GM10248 (cell line): ENCODE results near the gene EEF1AKMT3.

Experiments used
- CTCF ChIA-PET: fragments of 300-600 bp; sonication (Branson Sonifier 250); formaldehyde crosslinking; extraction: SDS; loops from one replicate; lab custom pipeline; 2021; ENCODE audit warnings: antibody characterized with exemption; lab: Yijun Ruan, JAX
- POLR2A ChIA-PET: fragments of 350-650 bp; sonication (Branson Sonifier 250); formaldehyde crosslinking; extraction: SDS; loops from one replicate; lab custom pipeline; 2020; ENCODE audit warnings: antibody characterized with exemption; lab: Yijun Ruan, JAX
- DNase-seq: peaks from one replicate; pipeline ENCODE4 v3.0.0; 2012; ENCODE audit errors: extremely low spot score
- TF ChIP-seq, protein P1 (sequence below): IDR thresholded peaks from 2 replicates; pipeline ENCODE4 v1.5.1; 2012; ENCODE audit warnings: mild to moderate bottlenecking, low read depth; ENCODE audit errors: extremely low read depth, missing control alignments, control extremely low read depth

The EEF1AKMT3 gene

DNA sequence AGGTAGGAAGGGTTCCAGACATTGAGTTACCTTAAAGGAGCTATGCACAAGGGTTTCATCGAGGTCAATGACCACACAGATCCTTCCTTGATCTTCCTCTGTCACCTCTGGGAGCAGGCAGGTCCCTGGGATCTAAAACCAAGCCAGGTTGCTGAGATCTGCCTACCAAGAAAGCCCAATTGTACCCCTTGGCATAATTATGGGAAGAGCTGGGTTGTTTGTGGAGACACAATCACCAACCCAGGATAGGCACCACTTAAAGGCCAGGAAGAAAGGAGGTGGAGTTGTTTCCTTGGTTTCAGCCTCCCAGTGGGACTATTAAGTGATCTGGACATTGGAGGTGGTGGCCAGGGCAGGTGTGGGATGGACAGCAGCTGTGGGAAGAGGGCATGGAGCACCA is 54.6 kb downstream of the EEF1AKMT3 start:
- DNase-seq, result no peak
- ChIA-PET CTCF (interaction anchor here (0.8 to 1.5 kb wide), 8 partner anchors 9 to 80 kb away, joined by 3 to 5 read pairs (median 3); no protein-coding TSS in a partner anchor), POLR2A (no interaction called here)
- TF ChIP-seq, protein P1, sequence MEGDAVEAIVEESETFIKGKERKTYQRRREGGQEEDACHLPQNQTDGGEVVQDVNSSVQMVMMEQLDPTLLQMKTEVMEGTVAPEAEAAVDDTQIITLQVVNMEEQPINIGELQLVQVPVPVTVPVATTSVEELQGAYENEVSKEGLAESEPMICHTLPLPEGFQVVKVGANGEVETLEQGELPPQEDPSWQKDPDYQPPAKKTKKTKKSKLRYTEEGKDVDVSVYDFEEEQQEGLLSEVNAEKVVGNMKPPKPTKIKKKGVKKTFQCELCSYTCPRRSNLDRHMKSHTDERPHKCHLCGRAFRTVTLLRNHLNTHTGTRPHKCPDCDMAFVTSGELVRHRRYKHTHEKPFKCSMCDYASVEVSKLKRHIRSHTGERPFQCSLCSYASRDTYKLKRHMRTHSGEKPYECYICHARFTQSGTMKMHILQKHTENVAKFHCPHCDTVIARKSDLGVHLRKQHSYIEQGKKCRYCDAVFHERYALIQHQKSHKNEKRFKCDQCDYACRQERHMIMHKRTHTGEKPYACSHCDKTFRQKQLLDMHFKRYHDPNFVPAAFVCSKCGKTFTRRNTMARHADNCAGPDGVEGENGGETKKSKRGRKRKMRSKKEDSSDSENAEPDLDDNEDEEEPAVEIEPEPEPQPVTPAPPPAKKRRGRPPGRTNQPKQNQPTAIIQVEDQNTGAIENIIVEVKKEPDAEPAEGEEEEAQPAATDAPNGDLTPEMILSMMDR, result no peak

DNA sequence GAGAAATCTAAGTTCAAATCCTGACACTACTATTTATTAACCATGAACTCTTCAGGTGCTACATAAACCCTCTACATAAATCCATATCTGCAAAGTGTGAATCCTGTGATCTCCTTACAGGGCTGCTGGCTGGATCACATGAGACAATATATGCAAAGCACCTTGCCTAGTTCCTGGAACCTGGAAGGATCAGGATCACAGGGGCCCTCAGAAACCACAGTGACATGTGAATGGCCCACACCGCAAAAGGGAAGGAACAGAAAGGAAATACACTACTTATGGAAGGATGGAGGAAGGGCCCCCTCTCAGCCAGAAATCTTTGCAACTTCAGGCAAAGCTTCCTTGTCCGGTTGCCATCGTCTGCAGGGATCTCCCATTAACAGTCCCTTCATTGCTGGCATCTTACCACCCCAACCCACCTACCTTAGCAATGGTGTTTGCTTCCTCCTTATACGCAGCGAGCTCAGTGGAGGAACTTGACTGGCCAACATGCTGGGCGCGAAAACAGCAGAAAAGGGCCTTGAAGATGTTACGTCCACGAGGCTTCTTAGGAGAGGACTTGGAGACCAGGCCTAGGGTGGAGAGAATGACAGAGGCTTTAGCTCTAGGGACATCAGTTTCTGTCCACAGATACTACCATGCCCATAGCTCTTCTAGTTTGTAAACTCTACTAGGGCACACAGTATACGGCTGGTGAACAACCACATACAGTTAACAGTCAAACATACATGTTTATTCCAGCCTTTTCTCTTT is 56.8 kb downstream of the EEF1AKMT3 start:
- no peak for DNase-seq
- POLR2A ChIA-PET, result no interaction called here
- CTCF ChIA-PET, result interaction anchor here (0.8 to 2.8 kb wide), 10 partner anchors 8 to 78 kb away, joined by 3 to 28 read pairs (median 4); partner anchors contain the start of gene CTDSP2
- TF ChIP-seq, protein P1, result no peak

DNA sequence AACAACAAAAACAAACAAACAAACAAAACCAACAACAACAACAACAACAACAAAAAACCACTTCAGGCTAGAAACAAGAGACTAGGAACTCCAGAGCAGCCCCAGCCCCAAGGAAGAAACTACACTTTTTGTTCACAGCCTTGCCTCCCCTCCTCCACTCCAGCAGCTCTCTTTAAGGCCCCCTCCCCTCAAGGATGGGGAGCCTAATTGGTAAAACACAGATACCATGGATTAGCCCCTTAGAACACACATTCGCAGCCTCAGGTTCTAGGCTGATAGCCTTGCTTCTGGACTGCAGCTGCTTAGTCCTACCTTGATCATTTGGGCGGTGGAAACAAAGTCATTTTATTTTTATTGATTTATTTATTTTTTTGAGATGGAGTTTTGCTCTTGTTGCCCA is 58.0 kb downstream of the EEF1AKMT3 start:
- no peak for DNase-seq
- CTCF ChIA-PET, result interaction anchor here (1.0 to 2.8 kb wide), 6 partner anchors 14 to 84 kb away, joined by 3 to 28 read pairs (median 3); no protein-coding TSS in a partner anchor
- POLR2A ChIA-PET, result interaction anchor here (0.5 kb wide), 1 partner anchor 11 kb away, joined by 5 read pairs; no protein-coding TSS in a partner anchor
- TF ChIP-seq, protein P1, result no peak
